HG03280 (cell line): Measurements from ENCODE around the gene PLEKHS1.
A peak's percentile ranks its signal among the peaks of the same experiment; 100 is the strongest.
"Not testable (repeated sequence)": the region's sequence is repeated elsewhere in the genome, so short reads cannot be mapped to it uniquely, and the experiment has no call there.

Source experiments
- ATAC-seq: cut with Tn5 transposase; IDR thresholded peaks from one replicate; pipeline ENCODE4 v1.9.1; 2021; ENCODE audit warnings: mild to moderate bottlenecking, moderate library complexity; ENCODE audit not compliant: unreplicated experiment

PLEKHS1 gene

GRCh38 chr10:113782986-113783704, 31.7 kb downstream of the PLEKHS1 start:
- ATAC-seq, result no peak

- peak; percentile 60 for ATAC-seq
Measured at GRCh38 chr10:113788604-113789083, 37.2 kb downstream of the PLEKHS1 start.

GRCh38 chr10:113791691-113792090, 40.2 kb downstream of the PLEKHS1 start:
- no peak for ATAC-seq

- ATAC-seq, result no peak
Measured at GRCh38 chr10:113801569-113801968, 50.1 kb downstream of the PLEKHS1 start.

- ATAC-seq, result no peak
Measured at GRCh38 chr10:113802997-113803396, 51.5 kb downstream of the PLEKHS1 start.

DNA sequence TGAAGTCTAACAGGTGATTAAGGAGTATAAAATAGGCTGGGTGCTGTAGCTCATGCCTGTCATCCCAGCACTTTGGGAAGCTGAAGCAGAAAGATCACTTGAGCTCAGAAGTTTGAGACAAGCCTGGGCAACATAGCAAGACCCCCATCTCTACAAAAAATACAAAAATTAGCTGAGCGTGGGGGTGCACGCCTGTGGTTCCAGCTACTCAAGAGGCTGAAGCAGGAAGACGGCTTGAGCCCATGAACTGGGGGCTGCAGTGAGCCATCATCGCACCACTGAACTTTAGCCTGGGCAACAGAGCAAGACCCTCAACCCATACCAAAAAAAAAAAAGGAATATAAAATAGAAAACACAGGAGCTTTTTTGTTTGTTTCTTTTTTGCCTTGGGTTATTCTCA, 55.0 kb downstream of the PLEKHS1 start:
- no peak for ATAC-seq

DNA sequence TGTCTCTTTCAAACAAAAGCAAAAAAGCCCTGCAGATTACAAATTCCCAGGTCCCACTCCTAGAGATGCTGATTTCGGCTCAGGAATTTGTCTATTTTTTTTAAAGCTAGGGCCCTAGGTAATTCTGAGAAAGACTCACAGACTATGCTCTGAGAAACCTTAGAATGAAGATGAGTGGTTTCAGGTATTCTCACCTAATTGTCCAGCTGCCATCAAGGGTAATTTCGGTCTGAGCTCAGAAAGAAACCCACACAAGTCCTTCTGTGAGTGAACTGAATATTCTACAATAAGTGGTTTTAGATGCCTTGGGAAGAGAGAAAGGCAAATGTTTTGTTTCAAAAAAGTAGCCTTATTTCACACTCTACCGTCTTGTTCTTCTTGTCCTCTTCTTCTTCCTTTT, 56.7 kb downstream of the PLEKHS1 start:
- ATAC-seq, result no peak

- not testable (repeated sequence) for ATAC-seq
Measured at GRCh38 chr10:113814700-113815099, 63.2 kb downstream of the PLEKHS1 start.

DNA sequence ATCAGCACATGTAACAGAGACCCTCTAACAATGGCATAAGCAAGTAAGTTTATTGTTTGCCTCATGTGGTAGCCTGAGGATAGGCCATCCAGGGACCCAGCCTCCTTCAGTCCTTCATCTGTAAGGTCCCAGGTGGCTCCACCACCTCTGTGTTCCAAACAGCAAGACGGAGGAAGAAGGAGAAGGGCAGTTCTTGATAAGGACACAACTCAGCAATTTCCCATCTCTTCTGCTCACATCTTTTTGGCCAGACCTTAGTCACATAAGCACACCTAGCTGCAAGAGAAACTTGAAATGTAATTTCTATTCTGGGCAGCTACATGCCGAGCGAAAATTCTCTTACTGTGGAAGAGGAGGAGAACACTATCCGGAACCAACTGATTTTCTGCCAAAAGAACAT, 68.5 kb downstream of the PLEKHS1 start:
- no peak for ATAC-seq

- no peak for ATAC-seq
Measured at GRCh38 chr10:113820507-113820906, 69.0 kb downstream of the PLEKHS1 start.

DNA sequence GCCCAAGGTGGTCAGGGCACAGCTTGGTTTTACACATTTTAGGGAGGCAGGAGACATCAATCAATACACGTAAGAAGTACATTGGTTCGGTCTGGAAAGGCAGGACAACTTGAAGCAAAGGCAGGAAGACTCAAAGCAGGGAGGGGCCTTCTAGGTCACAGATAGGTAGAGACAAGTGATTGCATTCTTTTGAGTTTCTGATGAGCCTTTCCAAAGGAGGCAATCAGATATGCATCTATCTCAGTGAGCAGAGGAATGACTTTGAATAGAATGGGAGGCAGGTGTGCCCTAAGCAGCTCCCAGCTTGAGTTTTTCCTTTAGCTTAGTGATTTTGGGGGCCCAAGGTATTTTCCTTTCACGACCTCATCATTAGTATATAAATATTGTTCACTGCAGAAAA, 69.8 kb downstream of the PLEKHS1 start:
- not testable (repeated sequence) for ATAC-seq

- ATAC-seq, result no peak
Measured at GRCh38 chr10:113822174-113822573, 70.7 kb downstream of the PLEKHS1 start.

DNA sequence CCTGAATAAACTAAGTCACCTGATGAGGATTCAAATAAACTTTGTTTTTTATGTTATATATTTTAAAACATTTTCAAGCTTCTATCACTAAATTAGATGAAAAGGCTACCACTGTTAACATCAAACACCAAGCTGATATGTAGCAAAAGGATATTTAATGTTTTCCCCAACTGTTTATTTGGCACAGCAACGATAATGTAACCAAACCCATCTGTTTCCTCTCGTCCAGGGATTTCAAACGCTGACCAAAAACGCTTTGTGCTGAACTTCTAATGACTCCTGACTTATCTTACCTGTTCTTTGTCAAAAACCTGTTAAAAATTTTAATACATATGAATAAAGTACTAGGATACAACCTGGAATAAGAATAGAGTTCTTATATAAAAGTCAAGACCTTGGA, 71.9 kb downstream of the PLEKHS1 start:
- ATAC-seq, result no peak

GRCh38 chr10:113825791-113826190, 74.3 kb downstream of the PLEKHS1 start:
- no peak for ATAC-seq

- ATAC-seq, result not testable (repeated sequence)
Measured at GRCh38 chr10:113828567-113828966, 77.1 kb downstream of the PLEKHS1 start.
